Activated CD4-positive, alpha-beta T cell treated with anti-CD3 and anti-CD28 coated beads for 36 hours (primary cell): ENCODE data around the gene FER. TPM values are rescaled to one million over a fixed set of nuclear protein-coding genes. Genes with fewer than 3 reads are reported as not detected.
A peak's percentile ranks its signal among the peaks of the same experiment; 100 is the strongest.
"Not testable (repeated sequence)": the region's sequence is repeated elsewhere in the genome, so short reads cannot be mapped to it uniquely, and the experiment has no call there.

ENCODE experiments used
- ATAC-seq: fragments of 200-7000 bp; cut with Tn5 transposase; one replicate; pipeline ENCODE4 v1.10.0; 2021; ENCODE audit warnings: mild to moderate bottlenecking, moderate library complexity
- CTCF ChIA-PET: fragments of 350-600 bp; sonication (Branson Sonifier 250); formaldehyde crosslinking; loops from one replicate; lab custom pipeline; 2021; ENCODE audit warnings: antibody characterized with exemption; lab: Charles Lee
- POLR2A ChIA-PET: fragments of 350-600 bp; sonication (Branson Sonifier 250); formaldehyde crosslinking; loops from one replicate; lab custom pipeline; 2021; ENCODE audit warnings: antibody characterized with exemption, inconsistent platforms; lab: Charles Lee
- DNase-seq: peaks from one replicate; pipeline ENCODE4 v3.0.0-alpha.2; 2020
- H3K27ac Mint-ChIP-seq: one replicate; pipeline ENCODE4 v1.8.0; 2021; ENCODE audit warnings: mixed read lengths
- H3K27me3 Mint-ChIP-seq: one replicate; pipeline ENCODE4 v1.8.0; 2021; ENCODE audit warnings: mixed read lengths
- H3K36me3 Mint-ChIP-seq: one replicate; pipeline ENCODE4 v1.8.0; 2021; ENCODE audit warnings: low read depth, mixed read lengths
- H3K4me1 Mint-ChIP-seq: one replicate; pipeline ENCODE4 v1.8.0; 2021; ENCODE audit warnings: mixed read lengths
- H3K4me3 Mint-ChIP-seq: one replicate; pipeline ENCODE4 v1.8.0; 2021; ENCODE audit warnings: mild to moderate bottlenecking, moderate library complexity, mixed read lengths
- H3K9me3 Mint-ChIP-seq: one replicate; pipeline ENCODE4 v1.8.0; 2021; ENCODE audit warnings: low read depth, mixed read lengths
- intact Hi-C, 2 experiments: fragments of 100-400 bp; cut with DNase I in 1 of 2; cut with micrococcal nuclease in 1 of 2; formaldehyde crosslinking; loops; one replicate each; pipeline versions ENCODE4 v1.14.2 to v1.15.1; 2022 to 2024; cut with DNase I, micrococcal nuclease
- total RNA-seq, 2 experiments: library from RNA; stranded (reverse); gene quantifications; one replicate each; pipeline ENCODE4 v1.2.3, GENCODE V29; 2021

The FER gene
- total RNA-seq, 2 experiments from 2014 or later, result 9.3 to 9.9 TPM

GRCh38 chr5:109167586-109167985 is 419.9 kb downstream of the FER start:
- no peak for ATAC-seq
- ChIA-PET POLR2A (no interaction called here), CTCF (no interaction called here)
- H3K4me1 Mint-ChIP-seq, result no peaks in the 10 kb centered on the region
- DNase-seq, result no peak
- no peaks in the 10 kb centered on the region for H3K9me3 Mint-ChIP-seq
- H3K27ac Mint-ChIP-seq, result no peak overlapping the region
- no peak overlapping the region for H3K4me3 Mint-ChIP-seq
- H3K36me3 Mint-ChIP-seq, result no peaks in the 10 kb centered on the region
- no peaks in the 10 kb centered on the region for H3K27me3 Mint-ChIP-seq
- intact Hi-C loops, result no loop called here

- H3K4me1 Mint-ChIP-seq, result no peaks in the 10 kb centered on the region
- H3K9me3 Mint-ChIP-seq, result no peaks in the 10 kb centered on the region
- ChIA-PET POLR2A (no interaction called here), CTCF (no interaction called here)
- intact Hi-C loops, result no loop called here
- no peak overlapping the region for H3K27ac Mint-ChIP-seq
- H3K27me3 Mint-ChIP-seq, result no peaks in the 10 kb centered on the region
- no peaks in the 10 kb centered on the region for H3K36me3 Mint-ChIP-seq
- H3K4me3 Mint-ChIP-seq, result no peak overlapping the region
- DNase-seq (no peak), ATAC-seq (no peak)
These were observed 420.5 kb downstream of the FER start for GRCh38 chr5:109168151-109168550.

- H3K36me3 Mint-ChIP-seq, result no peaks in the 10 kb centered on the region
- ChIA-PET POLR2A (no interaction called here), CTCF (interaction anchor here (1.1 kb wide), 1 partner anchor 10 kb away, joined by 3 read pairs; no protein-coding TSS in a partner anchor)
- no peak overlapping the region for H3K27ac Mint-ChIP-seq
- no peak overlapping the region for H3K4me3 Mint-ChIP-seq
- intact Hi-C loops, result no loop called here
- no peaks in the 10 kb centered on the region for H3K9me3 Mint-ChIP-seq
- ATAC-seq (no peak), DNase-seq (no peak)
- H3K27me3 Mint-ChIP-seq, result no peaks in the 10 kb centered on the region
- no peaks in the 10 kb centered on the region for H3K4me1 Mint-ChIP-seq
These were observed 423.1 kb downstream of the FER start for GRCh38 chr5:109170629-109171350.

GRCh38 chr5:109171437-109172073 is 423.9 kb downstream of the FER start:
- POLR2A ChIA-PET, H3K4me3 Mint-ChIP-seq, H3K27ac Mint-ChIP-seq, H3K9me3 Mint-ChIP-seq, ATAC-seq, DNase-seq, intact Hi-C loops, H3K36me3 Mint-ChIP-seq, H3K4me1 Mint-ChIP-seq, H3K27me3 Mint-ChIP-seq: not testable (repeated sequence)
- CTCF ChIA-PET, result interaction anchor here (1.1 kb wide), 1 partner anchor 11 kb away, joined by 3 read pairs; no protein-coding TSS in a partner anchor

GRCh38 chr5:109173036-109173794 is 425.5 kb downstream of the FER start:
- Mint-ChIP-seq H3K36me3 (no peaks in the 10 kb centered on the region), H3K4me3 (no peak overlapping the region), H3K9me3 (no peaks in the 10 kb centered on the region), H3K27ac (no peak overlapping the region), H3K4me1 (no peaks in the 10 kb centered on the region), H3K27me3 (no peaks in the 10 kb centered on the region)
- ATAC-seq (no peak), DNase-seq (no peak)
- CTCF ChIA-PET, result no interaction called here
- intact Hi-C loops, result no loop called here
- POLR2A ChIA-PET, result no interaction called here

GRCh38 chr5:109177227-109177626 is 429.5 kb downstream of the FER start:
- Mint-ChIP-seq H3K9me3 (no peaks in the 10 kb centered on the region), H3K27me3 (no peaks in the 10 kb centered on the region), H3K4me3 (no peak overlapping the region), H3K27ac (no peak overlapping the region), H3K36me3 (peaks cover 5% of the 10 kb centered on the region), H3K4me1 (no peaks in the 10 kb centered on the region)
- POLR2A ChIA-PET, result no interaction called here
- intact Hi-C loops, result no loop called here
- CTCF ChIA-PET, result no interaction called here
- DNase-seq, result no peak
- no peak for ATAC-seq

- Mint-ChIP-seq H3K4me1 (no peaks in the 10 kb centered on the region), H3K27me3 (no peaks in the 10 kb centered on the region), H3K36me3 (peaks cover 5% of the 10 kb centered on the region), H3K9me3 (no peaks in the 10 kb centered on the region), H3K27ac (no peak overlapping the region), H3K4me3 (no peak overlapping the region)
- intact Hi-C loops, result no loop called here
- no peak for ATAC-seq
- ChIA-PET CTCF (no interaction called here), POLR2A (interaction anchor here (0.6 kb wide), 1 partner anchor 615 kb away, joined by 4 read pairs; no protein-coding TSS in a partner anchor)
- no peak for DNase-seq
These were observed 430.1 kb downstream of the FER start for GRCh38 chr5:109177782-109178181.

GRCh38 chr5:109180668-109181067 is 433.0 kb downstream of the FER start:
- no peak overlapping the region for H3K4me3 Mint-ChIP-seq
- ATAC-seq (no peak), DNase-seq (no peak)
- no peaks in the 10 kb centered on the region for H3K4me1 Mint-ChIP-seq
- no peaks in the 10 kb centered on the region for H3K27me3 Mint-ChIP-seq
- ChIA-PET POLR2A (no interaction called here), CTCF (no interaction called here)
- no peaks in the 10 kb centered on the region for H3K9me3 Mint-ChIP-seq
- no peak overlapping the region for H3K27ac Mint-ChIP-seq
- peaks cover 5% of the 10 kb centered on the region for H3K36me3 Mint-ChIP-seq
- intact Hi-C loops, result no loop called here

- intact Hi-C loops, result no loop called here
- ATAC-seq, result no peak
- DNase-seq, result no peak
- H3K9me3 Mint-ChIP-seq, result no peaks in the 10 kb centered on the region
- no peak overlapping the region for H3K4me3 Mint-ChIP-seq
- ChIA-PET POLR2A (no interaction called here), CTCF (no interaction called here)
- no peak overlapping the region for H3K27ac Mint-ChIP-seq
- H3K36me3 Mint-ChIP-seq, result peaks cover 2% of the 10 kb centered on the region
- H3K4me1 Mint-ChIP-seq, result peaks cover 3% of the 10 kb centered on the region
- no peaks in the 10 kb centered on the region for H3K27me3 Mint-ChIP-seq
These were observed 439.1 kb downstream of the FER start for GRCh38 chr5:109186759-109187158.

GRCh38 chr5:109191153-109191558 is 443.5 kb downstream of the FER start:
- no peaks in the 10 kb centered on the region for H3K9me3 Mint-ChIP-seq
- ChIA-PET CTCF (no interaction called here), POLR2A (no interaction called here)
- intact Hi-C loops, result no loop called here
- peak; percentile 47 for ATAC-seq
- no peak overlapping the region for H3K4me3 Mint-ChIP-seq
- no peak for DNase-seq
- H3K27ac Mint-ChIP-seq, result no peak overlapping the region
- peaks cover 3% of the 10 kb centered on the region for H3K4me1 Mint-ChIP-seq
- H3K36me3 Mint-ChIP-seq, result peaks cover 1% of the 10 kb centered on the region
- H3K27me3 Mint-ChIP-seq, result no peaks in the 10 kb centered on the region

GRCh38 chr5:109192027-109192426 is 444.3 kb downstream of the FER start:
- Mint-ChIP-seq H3K4me1 (peaks cover 3% of the 10 kb centered on the region), H3K36me3 (peaks cover 1% of the 10 kb centered on the region), H3K27me3 (no peaks in the 10 kb centered on the region), H3K9me3 (no peaks in the 10 kb centered on the region), H3K27ac (no peak overlapping the region), H3K4me3 (no peak overlapping the region)
- intact Hi-C loops, result no loop called here
- POLR2A ChIA-PET, result no interaction called here
- CTCF ChIA-PET, result no interaction called here
- DNase-seq, result no peak
- no peak for ATAC-seq
